Daoy (cell line): ENCODE results near the gene EML4. TPM values are rescaled to one million over a fixed set of nuclear protein-coding genes. Genes with fewer than 3 reads are reported as not detected.
"Not testable (repeated sequence)": the region's sequence is repeated elsewhere in the genome, so short reads cannot be mapped to it uniquely, and the experiment has no call there.

Experiments
- DNase-seq: peaks from one replicate; pipeline ENCODE4 v3.0.0-alpha.2; 2015; ENCODE audit warnings: low read depth
- total RNA-seq: library from RNA; depleted of rRNA; stranded (reverse); fragments of >200 nt; shearing (Covaris generic); gene quantifications from 2 replicates; pipeline ENCODE4 v1.2.3, GENCODE V29; 2014; rRNA removed

EML4 gene
- 35.2 and 36.1 TPM in 2 replicates for total RNA-seq

- peak; percentile 94 for DNase-seq
Observed at GRCh38 chr2:42169100-42169873, at the start of gene EML4. Gene EML4 (plus strand): TSS chr2:42169353. CDS start chr2:42169612, 259 bp downstream.

- DNase-seq = no peak
Observed at GRCh38 chr2:42123426-42123825, 45.7 kb upstream of the EML4 start.

GRCh38 chr2:42124011-42124785 is 45.0 kb upstream of the EML4 start:
- DNase-seq = no peak

- DNase-seq = peak; percentile 37
Observed at GRCh38 chr2:42125841-42126594, 43.1 kb upstream of the EML4 start.

DNA sequence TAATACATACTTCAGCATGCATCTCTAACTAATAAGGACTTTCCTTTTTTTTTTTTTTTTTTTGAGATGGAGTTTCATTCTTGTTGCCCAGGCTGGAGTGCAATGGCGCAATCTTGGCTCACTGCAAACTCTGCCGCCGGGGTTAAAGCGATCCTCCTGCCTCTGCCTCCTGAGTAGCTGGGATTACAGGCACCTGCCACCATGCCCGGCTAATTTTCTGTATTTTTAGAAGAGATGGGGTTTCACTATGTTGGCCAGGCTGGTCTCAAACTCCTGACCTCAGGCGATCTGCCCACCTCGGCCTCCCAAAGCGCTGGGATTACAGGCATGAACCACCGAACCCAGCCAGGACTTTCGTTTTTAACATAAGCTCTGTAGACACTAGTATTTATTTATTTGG is 42.3 kb upstream of the EML4 start:
- DNase-seq = not testable (repeated sequence)

DNA sequence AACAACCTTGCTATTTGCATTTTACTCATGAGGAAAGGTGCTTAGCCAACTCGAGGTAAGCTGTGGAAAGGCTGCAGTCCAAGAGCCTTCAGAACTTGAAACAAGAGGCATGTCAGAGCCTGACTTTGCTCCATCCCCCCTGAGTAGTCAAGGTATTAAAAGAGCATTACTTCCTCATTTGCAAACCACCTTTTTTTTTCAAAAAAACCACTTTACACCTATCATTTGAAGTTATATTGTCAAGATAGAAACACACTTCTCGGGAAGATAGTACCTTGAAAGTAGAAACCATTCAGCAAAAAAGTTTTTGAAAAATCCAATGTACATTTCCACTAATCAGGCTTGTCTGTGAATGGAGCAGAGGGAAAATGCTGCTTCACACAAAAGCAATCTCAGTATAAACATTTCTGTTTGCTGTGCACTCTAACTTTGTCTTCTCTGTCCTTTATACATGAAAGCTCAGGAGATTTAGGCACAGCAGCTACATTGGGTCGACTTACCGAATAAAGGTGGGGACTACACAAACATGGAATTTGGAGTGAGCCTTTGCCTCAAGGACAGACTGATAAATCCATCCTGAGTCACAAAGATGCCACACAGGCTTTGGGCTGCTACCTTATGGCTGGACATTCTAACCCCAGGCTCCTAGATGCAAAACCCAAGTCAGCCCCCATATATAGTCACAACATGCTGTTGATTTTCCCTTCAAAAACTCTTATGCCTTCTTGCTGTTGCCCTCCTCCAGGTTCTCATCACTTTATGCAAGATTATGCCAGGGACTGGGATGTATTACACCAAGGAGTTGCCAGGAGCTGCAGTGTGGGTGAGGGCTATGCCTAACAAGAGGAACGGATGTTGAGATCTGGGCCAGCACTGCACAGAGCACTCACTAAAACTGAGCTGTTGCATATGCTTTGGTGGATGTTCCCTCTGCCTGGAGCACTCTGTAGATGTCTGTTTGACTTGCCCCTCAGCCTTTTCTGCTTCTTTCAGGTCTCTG is 41.4 kb upstream of the EML4 start:
- peak; percentile 32 for DNase-seq

DNA sequence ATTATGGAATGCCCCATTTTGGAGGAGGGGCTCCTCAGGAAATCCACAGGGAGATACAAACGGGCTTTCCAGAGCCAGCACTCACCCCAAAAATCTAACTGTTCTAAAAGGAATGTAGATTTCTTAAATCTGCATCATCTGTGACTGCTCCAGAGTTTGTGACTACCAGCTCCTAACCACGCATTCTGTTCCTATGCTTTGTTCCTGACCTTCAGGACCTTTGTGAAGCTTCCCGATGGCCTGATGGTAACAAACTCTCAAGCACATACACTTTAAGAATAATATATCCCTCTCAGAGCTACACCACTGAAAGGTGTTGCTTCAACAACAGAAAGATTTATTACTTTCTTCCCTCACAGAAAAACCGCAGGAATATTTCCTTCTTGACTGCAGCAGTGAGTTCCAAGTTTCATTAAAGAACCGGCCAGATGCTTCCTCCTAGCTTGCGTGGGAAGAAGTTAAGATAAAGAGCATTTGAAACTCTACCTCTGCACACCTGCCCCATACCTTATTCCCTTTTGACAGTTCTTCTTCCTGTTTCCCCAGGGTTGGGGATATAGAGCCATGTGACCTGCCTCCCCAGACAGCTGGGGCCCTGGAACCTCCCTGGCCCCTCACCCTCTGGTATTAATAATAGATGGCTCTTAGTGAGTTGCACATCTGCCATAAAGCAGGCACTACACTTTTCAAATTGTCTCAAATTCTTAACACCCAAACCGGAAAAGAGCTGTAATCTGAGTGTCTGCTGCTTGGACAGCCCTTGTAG is 40.2 kb upstream of the EML4 start:
- peak; percentile 43 for DNase-seq

GRCh38 chr2:42129487-42129852 is 39.7 kb upstream of the EML4 start:
- no peak for DNase-seq

GRCh38 chr2:42129947-42130346 is 39.2 kb upstream of the EML4 start:
- no peak for DNase-seq

DNA sequence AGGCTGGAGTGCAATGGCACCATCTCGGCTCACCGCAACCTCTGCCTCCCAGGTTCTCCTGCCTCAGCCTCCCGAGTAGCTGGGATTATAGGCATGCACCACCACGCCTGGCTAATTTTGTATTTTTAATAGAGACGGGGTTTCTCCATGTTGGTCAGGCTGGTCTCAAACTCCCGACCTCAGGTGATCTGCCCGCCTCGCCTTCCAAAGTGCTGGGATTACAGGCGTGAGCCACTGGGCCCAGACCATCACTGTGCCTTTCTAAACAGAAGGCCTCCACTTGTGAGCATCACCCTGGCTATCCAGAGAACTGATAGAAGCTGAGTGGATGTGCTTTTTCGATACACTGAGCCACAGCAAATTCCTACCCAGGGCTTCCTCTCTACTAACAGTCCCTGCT is 38.3 kb upstream of the EML4 start:
- DNase-seq = not testable (repeated sequence)

GRCh38 chr2:42132191-42132965 is 36.8 kb upstream of the EML4 start:
- DNase-seq = peak; percentile 76

DNA sequence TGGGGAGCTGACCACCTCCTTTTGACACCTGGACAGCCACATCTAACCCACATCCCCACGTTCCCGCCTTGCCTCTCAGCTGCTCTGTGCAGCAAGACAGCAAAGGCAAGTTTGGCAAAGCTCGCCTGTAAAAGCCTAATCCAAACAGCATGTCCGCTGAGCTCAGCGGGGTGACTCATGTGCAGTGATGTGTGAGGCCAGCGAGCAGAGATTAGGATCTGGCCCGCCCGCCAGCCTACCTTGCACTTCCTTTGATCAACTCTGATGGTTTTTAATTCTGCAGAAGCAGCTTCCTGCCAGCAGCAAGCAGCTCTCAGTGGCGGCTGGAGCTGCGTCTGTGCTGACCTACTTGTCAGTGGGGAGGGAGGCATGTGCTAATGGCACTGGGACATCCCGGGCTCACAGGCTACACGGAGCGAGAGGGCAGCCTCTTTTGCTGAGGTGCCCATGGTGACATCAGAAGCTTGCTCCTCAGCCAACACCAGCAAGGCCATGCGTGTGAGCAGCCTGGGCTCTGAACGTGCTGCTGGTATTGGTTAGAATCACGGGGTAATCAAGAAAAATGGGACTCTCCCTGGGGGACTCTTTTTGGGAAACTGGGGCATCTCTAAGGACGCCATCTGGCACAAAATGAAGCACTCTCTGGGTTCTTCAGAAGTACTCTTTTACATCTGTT is 36.0 kb upstream of the EML4 start:
- peak; percentile 98 for DNase-seq

GRCh38 chr2:42133771-42134195 is 35.4 kb upstream of the EML4 start:
- peak; percentile 28 for DNase-seq

- DNase-seq = not testable (repeated sequence)
Observed at GRCh38 chr2:42134401-42134932, 34.7 kb upstream of the EML4 start.

DNA sequence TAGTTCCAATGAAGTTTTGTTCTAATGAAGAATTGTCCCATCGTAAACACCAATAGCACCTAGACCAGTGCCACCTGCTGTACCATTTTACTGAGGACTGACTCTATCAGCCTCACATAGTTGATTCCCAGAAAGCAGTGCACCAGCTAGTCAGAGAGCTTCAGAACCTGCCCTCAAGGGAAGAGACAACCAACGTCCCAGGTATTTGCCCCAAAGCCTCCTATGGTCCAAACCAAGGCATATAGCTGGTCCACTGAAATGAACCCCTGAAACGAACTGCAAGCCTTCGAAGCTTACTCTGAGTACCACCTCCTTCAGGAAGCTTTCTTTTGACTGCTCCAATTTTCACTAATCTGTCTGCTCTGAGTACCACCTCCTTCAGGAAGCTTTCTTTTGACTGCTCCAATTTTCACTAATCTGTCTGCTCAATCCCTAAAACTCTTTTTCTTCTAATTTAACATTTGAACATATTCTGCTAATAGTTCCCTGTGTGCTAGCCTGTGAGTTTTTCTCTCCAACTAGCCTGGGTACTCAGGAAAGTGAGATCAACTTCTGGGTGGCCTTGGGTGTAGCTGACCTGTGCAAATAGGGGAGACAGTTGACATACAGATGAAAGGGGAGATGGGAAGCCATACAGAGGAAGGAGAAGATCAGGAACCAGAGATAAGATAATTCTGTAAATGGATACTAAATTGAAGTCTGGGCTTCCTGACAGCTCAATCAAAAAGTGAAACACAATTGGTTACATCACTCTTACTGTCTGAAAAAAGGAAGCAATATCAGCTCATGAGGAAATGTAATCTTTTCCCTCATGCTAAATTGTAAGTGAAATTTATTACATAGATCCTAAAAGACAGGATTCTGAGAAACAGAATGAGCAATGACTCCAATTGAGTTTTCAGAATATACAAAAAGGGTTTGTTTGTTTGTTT is 33.5 kb upstream of the EML4 start:
- DNase-seq = no peak

DNA sequence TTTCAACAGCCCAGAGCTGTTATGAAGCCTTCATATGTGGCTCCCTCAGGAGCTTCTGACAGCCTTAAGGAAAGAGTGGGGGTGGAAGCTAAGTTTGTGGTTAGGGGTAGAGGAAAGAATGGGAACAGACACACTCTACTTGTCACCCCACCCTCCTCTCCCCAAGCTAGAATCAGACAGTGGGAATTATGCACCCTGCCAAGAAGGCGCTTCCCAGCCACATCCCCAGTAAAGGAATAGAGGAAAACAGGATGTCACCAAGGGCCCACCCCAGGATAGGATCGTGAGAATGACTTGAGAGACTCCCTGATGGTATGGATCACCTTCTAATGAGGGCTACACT is 32.4 kb upstream of the EML4 start:
- peak; percentile 55 for DNase-seq

- DNase-seq = no peak
Observed at GRCh38 chr2:42137125-42137841, 31.9 kb upstream of the EML4 start.
